Measurements from ENCODE around the gene PLCD1. TPM values are rescaled to one million over a fixed set of nuclear protein-coding genes. Genes with fewer than 3 reads are reported as not detected.
"Not testable (repeated sequence)": the region's sequence is repeated elsewhere in the genome, so short reads cannot be mapped to it uniquely, and the experiment has no call there.

The PLCD1 gene
- polyA plus RNA-seq, 1 donor = 10.8 TPM

GRCh38 chr3:38036906-38037305 lies 7.5 kb upstream of the PLCD1 start:
- no peak for DNase-seq (ENCODE audit: low read depth)

DNA sequence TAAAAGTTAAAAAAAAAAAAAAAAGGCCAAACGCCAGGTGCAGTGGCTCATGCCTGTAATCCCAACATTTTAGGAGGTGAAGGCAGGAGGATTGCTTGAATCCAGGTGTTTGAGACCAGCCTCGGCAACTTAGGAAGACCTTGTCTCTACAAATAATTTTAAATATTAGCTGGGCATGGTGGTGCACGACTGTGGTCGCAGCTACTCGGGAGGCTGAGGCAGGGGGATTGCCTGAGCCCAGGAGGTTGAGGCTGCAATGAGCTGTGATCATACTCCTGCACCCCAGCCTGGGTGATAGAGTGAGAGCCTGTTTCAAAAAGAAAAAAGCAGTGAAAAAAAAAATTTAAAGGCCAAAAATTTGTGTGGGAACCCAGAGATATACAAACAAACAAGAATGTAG lies 6.8 kb upstream of the PLCD1 start:
- no peak for DNase-seq (ENCODE audit: low read depth)

DNA sequence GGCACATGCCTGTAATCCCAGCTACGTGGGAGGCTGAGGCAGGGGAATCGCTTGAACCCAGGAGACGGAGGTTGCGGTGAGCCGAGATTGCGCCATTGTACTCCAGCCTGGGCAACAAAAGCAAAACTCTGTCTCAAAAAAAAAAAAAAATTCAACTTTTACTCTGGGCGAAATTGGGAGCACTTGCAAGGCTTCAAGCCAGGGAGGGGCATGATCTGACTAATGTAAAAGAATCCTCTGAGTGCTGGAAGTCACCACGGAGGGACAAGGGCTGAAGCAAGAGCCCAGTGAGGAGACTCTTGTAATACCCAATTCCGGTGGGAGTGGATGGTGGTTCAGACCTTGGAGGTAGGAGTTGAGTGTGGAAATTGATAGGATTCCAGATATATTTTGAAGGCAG lies 4.9 kb upstream of the PLCD1 start:
- not testable (repeated sequence) for DNase-seq (ENCODE audit: low read depth)

- DNase-seq (ENCODE audit: low read depth) = not testable (repeated sequence)
Measured at GRCh38 chr3:38033586-38033985, 4.1 kb upstream of the PLCD1 start.

DNA sequence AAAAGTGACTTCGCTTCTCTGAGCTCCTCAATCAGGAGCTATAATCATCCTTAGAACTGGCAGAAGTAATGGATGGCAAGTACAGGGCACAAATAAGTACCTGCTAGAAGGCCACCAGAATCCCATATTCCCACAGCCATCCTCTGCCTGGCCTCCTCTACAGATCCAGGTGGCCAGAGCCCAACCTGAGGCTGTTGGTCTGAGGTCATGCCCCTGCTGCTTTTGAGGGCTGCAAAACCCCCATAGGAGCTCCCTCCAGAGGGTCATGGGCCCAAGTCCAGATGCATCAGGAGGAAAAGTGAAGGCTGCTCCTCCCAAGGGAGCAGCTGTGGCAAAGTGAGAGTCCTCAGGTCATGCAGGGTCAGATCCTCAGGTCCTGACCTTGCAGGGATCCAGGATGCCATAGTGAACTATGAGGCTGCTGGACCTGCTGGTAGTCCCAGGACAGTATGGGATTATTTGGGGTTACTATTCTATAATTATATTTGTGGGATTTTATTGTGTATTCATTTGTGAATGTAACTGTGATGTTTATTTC lies 3.0 kb upstream of the PLCD1 start:
- DNase-seq (ENCODE audit: low read depth) = no peak

DNA sequence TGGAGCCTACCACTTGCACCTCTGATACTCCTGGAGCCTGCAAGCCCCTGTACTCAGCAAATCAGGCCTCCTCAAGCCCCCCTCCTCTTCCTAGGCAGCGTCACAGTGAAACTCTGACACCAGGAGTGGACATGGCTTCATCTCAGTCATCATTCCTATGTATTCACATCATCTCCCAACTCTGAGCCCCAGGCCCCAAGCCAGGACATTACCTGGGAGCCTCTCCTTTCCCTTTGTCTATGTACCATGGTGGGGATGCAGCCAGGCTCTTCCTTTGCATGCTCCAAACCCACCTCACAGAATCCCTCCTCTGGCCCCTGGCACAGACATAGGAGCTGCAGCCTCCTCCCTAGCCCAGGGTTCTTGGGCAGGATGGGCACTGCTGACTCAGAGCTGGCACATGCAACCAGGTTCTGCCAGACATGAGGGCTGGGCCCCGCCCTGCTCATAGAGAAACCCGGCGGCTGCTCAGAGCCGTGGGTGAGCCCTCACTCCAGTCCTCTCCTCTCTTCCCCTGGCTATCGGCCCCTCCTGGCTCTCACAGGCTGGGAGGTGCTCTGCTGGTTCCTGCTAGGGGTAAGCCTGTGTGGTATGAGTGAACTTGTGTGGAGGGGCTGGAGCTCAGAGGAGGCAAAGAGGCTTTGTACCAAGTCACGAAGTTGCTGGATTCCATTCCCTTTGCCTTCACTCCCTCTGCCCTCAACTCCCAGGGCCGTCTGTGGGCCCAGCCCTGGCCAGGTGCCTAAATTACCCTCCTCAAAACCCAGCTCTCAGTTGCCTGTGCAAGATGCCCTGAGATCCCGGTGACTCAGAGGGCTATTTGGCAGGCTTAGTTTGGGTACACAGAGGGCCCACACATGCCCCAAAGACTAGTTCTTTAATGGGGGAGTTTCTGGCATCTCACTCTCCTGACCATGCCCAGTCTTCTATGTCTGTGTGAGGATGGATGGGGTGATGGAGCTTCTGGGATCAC lies 1.9 kb upstream of the PLCD1 start:
- no peak for DNase-seq (ENCODE audit: low read depth)

DNA sequence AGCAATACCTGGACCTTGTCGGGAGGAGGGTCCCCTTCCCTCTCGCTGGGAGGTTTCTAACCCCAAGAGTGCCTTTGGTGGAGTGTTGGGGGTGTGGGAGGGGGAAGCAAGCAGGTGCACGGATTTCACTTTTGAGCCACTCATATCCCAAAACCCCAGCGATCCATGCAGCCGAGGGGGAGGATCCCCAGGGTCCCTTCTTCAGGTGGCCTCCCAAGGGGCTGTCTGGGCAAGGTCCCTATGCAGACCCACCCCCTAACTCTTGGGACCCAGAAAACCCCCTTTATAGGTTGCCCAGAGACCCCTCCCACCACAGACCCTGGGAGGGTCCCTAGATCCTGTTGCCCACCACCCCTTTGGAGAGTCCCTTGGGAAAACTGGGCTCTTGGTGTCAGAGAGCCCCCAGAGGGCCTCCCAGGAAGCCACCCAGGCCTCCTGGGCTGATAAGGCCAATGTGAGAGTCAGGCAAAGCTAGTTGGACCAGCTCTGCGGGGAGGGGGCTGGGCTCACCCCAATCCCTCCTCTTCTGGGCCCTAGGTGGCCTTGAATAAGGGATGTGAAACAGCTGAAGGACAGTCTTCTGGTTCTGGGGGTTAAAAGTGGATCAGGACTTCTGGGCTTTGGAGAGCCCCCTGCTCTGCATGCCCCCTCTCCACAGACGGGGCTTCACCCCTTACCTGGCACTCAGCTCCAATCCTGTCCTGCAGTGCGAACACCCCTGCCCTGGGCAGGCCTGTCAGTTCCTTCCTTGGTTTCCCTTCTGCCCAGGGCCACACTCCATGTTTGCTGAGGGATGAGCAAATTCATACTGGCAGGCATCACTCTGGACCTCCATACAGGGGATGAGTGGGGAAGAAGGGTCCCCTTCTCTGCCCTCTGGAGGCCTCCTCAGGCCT lies 932 bp upstream of the PLCD1 start:
- DNase-seq (ENCODE audit: low read depth) = no peak

DNA sequence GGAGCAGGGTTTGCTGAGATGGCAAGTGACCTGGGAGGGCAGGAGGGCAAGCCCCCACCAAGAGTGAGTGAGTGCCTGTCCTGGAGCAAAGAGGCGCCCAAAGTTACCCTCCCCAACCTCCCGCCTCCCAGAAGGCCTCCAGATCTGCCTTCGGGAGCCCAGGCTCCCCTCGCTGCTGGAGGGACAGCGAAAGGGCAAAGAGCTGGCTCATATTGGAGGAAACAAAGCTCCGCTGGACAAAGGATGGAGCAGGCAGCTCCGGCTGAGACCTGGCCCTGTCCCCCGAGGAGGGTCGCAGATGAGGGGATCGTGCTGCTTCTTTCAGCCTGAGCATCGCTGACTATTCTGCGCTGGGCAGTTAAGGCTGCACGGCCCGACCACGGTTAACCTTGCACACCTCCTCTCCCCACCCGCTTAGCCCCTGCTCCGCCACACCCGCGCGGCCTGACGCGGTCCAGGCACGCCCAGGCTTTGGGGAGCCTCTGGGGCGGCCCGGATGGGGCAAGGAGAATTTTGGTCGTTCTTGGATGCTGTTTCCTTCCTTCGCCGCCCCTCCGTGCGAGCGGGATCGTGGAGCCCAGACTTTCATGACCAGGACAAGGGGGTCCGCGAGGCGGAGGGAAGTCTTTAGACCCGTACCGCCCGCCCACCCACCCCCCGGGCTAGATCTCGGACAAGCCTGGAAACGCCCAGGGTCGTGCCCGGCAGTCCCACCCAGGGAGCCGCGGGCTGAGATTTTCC lies 651 bp downstream of the PLCD1 start:
- no peak for DNase-seq (ENCODE audit: low read depth)

GRCh38 chr3:38027466-38028465 lies 1.7 kb downstream of the PLCD1 start:
- DNase-seq (ENCODE audit: low read depth) = no peak

DNA sequence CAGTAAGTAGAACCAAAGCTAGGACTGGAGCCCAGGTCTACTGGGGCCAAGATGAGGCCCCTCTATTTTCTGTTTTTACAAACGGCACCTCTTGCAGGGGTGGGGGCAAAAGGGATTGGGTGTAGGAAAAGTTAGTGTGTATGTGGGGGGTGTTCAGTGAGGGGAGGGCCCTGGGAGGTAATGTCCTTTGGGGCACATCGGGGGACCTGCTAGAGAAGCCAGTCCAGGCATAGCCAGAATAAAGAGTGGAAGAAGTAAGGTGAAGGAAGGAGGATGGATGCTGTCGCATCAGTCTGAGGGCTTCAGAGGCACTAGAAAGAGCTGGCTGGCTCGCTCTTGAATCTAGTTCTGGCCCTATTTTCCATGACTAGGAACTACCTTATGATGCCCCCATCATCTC lies 2.6 kb downstream of the PLCD1 start:
- DNase-seq (ENCODE audit: low read depth) = no peak

DNA sequence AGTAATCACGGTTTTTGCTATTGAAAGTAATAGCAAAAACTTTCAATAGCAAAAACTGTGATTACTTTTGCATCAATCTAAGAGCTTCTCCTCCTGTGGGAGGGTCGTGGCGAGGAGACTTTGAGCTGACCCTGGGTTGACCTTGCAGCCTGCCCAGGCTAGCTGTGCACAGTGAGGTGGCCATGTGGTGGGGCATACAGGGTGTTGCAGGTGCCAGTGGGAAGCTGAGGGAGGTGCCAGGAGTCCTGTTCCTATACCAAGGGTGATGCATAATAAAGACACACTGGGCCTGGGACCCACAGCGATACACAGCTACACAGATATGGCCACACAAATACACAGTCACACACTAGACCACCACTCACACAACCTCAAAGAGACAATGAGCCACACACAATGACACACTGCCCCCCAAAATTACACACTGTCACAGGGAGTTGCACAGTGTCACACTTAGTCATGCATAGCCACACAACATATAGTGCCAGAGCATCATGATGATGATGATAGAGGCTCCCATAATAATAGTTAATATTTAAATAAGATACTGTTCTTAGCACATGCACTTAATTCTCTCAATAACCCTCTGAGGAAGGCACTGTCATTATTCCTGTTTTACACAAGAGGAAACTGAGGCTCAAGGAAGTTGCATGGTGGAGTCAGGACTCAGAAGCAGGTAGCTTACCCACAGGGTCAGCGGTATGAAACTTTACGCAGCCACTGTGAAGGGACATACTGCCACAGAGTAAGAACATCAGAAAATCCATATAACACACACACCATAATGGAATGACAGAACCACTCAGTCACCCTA lies 6.3 kb downstream of the PLCD1 start:
- DNase-seq (ENCODE audit: low read depth) = no peak

GRCh38 chr3:38022301-38022700 lies 7.1 kb downstream of the PLCD1 start:
- DNase-seq (ENCODE audit: low read depth) = no peak

DNA sequence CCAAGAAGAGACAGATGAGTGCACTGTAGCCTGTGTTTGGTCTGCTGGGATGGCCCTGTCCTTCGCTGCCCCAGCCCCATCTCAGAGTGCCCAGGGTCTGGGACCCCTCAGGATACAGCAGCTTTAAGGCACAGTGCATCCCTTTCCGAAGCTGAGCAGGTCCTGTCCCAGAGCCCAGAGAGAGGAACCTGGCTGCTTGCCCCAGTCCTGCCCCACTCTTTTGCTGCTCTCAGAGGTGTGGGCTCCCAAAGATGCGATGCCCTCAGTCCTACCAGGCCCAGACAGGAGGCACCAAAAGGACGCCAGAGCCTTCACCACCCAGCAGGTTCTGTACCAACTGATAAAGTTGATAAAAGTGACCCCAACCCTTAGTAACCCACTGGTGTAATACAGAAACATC lies 8.2 kb downstream of the PLCD1 start:
- no peak for DNase-seq (ENCODE audit: low read depth)

GRCh38 chr3:38020342-38020726 lies 9.1 kb downstream of the PLCD1 start:
- DNase-seq (ENCODE audit: low read depth) = no peak

GRCh38 chr3:38019658-38020341 lies 9.6 kb downstream of the PLCD1 start:
- no peak for DNase-seq (ENCODE audit: low read depth)

GRCh38 chr3:38018296-38019266 lies 10.9 kb downstream of the PLCD1 start:
- no peak for DNase-seq (ENCODE audit: low read depth)

DNA sequence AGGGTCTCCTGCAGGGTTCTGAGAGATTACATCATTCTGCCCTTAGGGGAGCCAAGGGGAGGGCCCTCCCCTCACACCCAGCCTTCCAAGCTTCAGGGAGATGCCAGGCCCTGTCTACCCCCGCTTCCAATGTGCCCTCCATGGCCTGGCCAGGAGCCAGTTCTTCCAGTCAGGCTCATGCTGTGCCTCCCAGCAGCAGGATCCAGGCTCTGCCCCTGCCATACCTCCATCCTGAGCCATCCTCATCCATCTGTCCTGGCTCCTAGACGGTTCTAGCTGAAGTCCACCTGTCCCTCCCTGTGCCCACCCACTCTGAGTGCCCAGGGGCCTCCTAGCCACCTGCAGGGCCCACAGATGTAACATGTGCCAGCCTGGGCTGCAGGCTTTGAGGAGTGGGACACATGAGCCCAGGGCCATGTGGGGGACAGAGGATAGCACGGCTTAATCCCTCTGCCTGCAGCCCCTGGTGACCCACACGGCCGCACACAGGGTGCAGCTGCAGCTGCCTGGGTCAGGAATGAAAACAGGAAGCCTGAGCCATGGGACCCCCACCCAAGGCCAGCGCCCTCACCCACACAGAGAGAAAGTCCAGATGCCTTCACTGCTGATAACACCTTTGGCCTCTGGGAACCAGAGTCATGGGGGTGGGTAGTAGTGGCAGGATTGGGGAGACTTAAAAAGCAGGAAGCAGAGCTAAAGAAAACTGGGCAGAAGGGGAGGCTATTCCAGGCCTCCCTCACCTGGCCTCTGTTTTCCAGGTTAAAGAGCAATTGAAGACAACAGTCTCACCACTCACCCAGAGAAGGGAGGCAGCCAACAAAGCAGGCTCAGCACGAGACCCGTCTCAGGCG lies 11.8 kb downstream of the PLCD1 start:
- DNase-seq (ENCODE audit: low read depth) = no peak

All from forelimb muscle (tissue), 1 donor.